ENCODE measurements around the gene GALNT2. TPM values are rescaled to one million over a fixed set of nuclear protein-coding genes. Genes with fewer than 3 reads are reported as not detected.

The GALNT2 gene
- total and polyA plus RNA-seq, 7 donors, result 43.7 to 88.7 (median 75.7) TPM

DNA sequence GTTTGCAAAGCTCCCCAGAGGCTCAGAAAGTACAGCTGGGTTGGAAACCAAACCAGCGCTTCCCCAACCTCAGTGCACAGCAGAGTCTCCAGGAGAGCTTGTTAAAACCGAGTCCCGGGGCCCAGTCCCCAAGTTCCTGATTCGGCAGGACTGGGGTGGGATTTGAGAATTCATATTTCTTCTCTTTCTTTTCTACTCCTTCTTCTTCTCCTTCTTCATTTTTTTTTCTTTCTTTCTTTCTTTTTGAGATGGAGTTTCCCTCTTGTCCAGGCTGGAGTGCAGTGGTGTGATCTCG lies 222.3 kb downstream of the GALNT2 start:
- DNase-seq (no peak), ATAC-seq (no peak)
- H3K4me3 ChIP-seq, result no peak overlapping the region

DNA sequence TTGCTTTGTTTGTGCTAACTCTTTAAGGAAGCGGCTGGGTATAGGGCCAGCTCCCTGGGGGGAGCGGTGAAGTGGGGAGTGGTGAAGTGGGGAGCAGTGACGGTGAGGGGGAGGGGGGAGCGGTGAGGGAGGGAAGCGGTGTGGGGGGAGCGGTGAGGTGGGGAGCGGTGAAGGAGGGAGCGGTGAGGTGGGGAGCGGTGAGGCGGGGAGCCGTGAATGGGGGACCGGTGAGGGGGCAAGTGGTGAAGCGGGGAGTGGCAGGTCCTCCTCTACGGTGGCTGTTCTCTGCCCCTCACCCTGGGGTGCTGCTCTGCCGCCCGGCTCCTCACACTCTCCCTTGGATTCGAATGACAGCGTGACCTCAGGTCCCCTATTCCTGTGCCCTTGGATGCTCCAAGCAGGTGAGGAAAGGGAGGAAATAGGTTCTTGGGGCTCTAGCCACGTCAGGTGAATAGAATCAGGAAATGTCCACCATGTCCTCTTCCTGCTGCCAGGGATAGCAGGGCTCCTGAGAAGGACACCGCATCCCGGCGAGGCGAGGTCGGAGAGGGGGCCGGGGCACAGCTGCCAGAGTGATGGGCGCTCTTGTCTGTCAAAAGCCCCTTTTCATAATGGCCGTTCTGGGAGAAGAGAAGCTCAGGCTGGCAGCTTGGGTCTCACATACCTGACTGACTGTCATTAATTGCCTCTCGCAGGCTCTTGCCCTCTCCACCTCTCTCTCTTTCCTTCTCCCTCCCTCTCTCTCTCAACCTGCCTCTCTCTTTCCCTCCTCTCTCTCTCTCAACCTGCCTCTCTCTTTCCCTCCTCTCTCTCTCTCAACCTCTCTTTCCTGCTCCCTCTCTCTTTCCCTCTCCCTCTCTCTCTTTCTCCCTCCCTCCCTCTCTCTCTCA lies 224.9 kb downstream of the GALNT2 start:
- intact Hi-C loops (cut with DNase I), result no loop called here
- H3K4me1 ChIP-seq, result no peaks in the 10 kb centered on the region
- no peak overlapping the region for H3K27ac ChIP-seq
- H3K27me3 ChIP-seq (ENCODE audit: insufficient read depth in 3 of 3, low read length in 2 of 3), result no peaks in the 10 kb centered on the region
- WGBS, 3 donors, result 77 to 81% (median 81%) methylated on average over 19 to 28 of the region's 28 CpGs
- no peak for TF ChIP-seq CTCF (IDR thresholded peaks at IDR 0.05)
- ATAC-seq (no peak), DNase-seq (peak in 1 of 2 donors; percentile 39)
- H3K4me3 ChIP-seq, result no peak overlapping the region
- H3K9me3 ChIP-seq, result no peaks in the 10 kb centered on the region
- no peaks in the 10 kb centered on the region for H3K36me3 ChIP-seq (ENCODE audit: insufficient read depth in 1 of 2, low read depth in 1 of 2)

More for the DNA sequence above, 222.3 kb downstream of the GALNT2 start:
- Histone ChIP-seq H3K36me3 (ENCODE audit: insufficient read depth in 1 of 2, low read depth in 1 of 2) (no peaks in the 10 kb centered on the region), H3K9me3 (no peaks in the 10 kb centered on the region), H3K27ac (no peak overlapping the region), H3K27me3 (ENCODE audit: insufficient read depth in 3 of 3, low read length in 2 of 3) (no peaks in the 10 kb centered on the region), H3K4me1 (no peaks in the 10 kb centered on the region)
- intact Hi-C loops (cut with DNase I), result no loop called here
- 83 to 89% (median 88%) methylated on average over 5 of the region's 5 CpGs for WGBS, 3 donors
- no peak for TF ChIP-seq CTCF (IDR thresholded peaks at IDR 0.05)

DNA sequence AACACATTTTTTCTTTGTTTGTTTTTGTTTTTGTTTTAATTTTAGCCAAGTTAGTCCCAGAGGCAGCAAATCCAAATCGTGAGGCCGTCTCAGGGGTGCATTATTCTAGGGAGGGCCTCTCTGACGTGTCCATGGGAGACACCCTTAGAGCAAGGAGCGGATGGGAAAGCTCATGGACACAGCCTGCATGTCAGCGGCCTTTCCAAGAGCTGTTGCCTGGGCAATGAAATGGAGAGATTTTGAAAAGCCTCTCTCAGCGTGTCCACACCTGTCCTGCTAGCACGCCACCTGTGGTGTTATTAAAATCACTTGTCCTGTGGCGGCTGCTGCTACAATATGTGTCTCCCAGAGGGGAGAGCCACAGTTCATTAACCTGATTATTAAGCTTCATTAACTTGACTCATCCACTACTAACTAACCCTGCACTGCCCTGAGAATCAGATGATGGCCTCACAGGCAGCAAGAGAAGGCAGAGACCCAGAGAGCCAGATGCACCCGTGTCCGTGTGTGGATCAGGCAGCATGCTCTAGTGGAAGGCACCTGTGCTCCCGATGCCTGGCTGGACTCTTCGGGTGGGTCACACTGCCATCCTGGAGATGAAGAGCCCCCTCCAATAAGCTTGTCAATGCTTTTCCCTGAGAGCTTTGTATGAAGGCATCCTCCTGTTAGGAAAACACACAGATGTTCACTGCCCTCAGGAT lies 225.8 kb downstream of the GALNT2 start:
- no peaks in the 10 kb centered on the region for H3K27me3 ChIP-seq (ENCODE audit: insufficient read depth in 3 of 3, low read length in 2 of 3)
- H3K4me3 ChIP-seq, result no peak overlapping the region
- H3K9me3 ChIP-seq, result no peaks in the 10 kb centered on the region
- peak in 1 of 2 donors; percentile 2 for DNase-seq
- TF ChIP-seq CTCF (IDR thresholded peaks at IDR 0.05), result no peak
- H3K4me1 ChIP-seq, result no peaks in the 10 kb centered on the region
- ATAC-seq, result no peak
- H3K27ac ChIP-seq, result no peak overlapping the region
- intact Hi-C loops (cut with DNase I), result no loop called here
- 57 to 67% (median 64%) methylated on average over 12 of the region's 12 CpGs for whole genome bisulfite sequencing, 3 donors
- H3K36me3 ChIP-seq (ENCODE audit: insufficient read depth in 1 of 2, low read depth in 1 of 2), result no peaks in the 10 kb centered on the region

DNA sequence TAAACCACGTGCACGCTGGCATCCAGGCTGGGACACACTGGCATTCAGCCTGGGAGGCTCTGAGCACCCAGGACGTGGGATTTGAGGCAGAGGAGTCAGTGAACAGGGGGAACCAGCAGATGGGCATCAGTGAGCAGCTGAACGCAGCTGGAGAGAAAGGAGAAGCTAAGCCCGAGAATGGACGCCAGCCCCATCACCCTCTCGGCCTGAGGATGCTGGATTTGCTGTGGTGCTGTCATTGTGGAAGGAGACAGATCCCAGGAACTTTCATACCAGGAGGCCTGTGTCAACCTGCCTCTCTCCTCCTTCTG lies 226.3 kb downstream of the GALNT2 start:
- Histone ChIP-seq H3K27me3 (ENCODE audit: insufficient read depth in 3 of 3, low read length in 2 of 3) (no peaks in the 10 kb centered on the region), H3K27ac (no peak overlapping the region), H3K36me3 (ENCODE audit: insufficient read depth in 1 of 2, low read depth in 1 of 2) (no peaks in the 10 kb centered on the region), H3K4me3 (no peak overlapping the region), H3K4me1 (no peaks in the 10 kb centered on the region), H3K9me3 (no peaks in the 10 kb centered on the region)
- intact Hi-C loops (cut with DNase I), result no loop called here
- 32 to 65% (median 42%) methylated on average over 7 of the region's 7 CpGs for WGBS, 3 donors
- DNase-seq (peak in 1 of 2 donors; percentile 20), ATAC-seq (no peak)
- no peak for TF ChIP-seq CTCF (IDR thresholded peaks at IDR 0.05)

Data from psoas muscle (tissue), 8 donors.